Rectal smooth muscle tissue (tissue), 1 donor: ENCODE measurements around the gene ZNF32.

ENCODE experiments used
- H3K27ac ChIP-seq: one replicate; pipeline ENCODE4 v1.7.0; 2013; ENCODE audit warnings: low read depth, low read length, inconsistent platforms
- H3K27me3 ChIP-seq: one replicate; pipeline ENCODE4 v1.7.0; 2013; ENCODE audit warnings: low read length; ENCODE audit not compliant: control insufficient read depth, insufficient read depth
- H3K36me3 ChIP-seq: one replicate; pipeline ENCODE4 v1.7.0; 2013; ENCODE audit warnings: low read length; ENCODE audit not compliant: control insufficient read depth, insufficient read depth
- H3K4me1 ChIP-seq: one replicate; pipeline ENCODE4 v1.7.0; 2013; ENCODE audit warnings: low read length; ENCODE audit not compliant: control insufficient read depth, insufficient read depth
- H3K4me3 ChIP-seq: one replicate; pipeline ENCODE4 v1.7.0; 2013; ENCODE audit warnings: low read length
- H3K9ac ChIP-seq: one replicate; pipeline ENCODE4 v1.7.0; 2013; ENCODE audit warnings: low read length

Gene ZNF32

DNA sequence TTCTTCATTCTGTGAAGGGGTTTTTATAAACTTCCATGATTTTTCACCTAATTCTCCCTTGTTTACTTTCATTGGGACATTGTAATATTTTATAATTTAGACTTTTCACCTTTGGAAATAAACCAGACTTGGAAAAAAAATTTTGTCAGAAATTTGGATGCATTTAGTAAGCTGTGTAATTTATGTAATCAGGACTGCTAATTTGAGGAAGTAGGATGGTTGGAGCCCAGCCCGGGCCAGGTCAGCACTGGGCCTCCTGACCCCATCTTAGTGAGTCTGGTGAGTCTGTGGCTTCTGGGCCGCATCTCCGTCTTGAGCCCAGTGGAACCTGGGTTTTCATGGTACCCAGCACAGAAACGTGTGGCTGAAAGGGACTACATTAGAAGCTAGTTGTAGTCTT lies 27.6 kb upstream of the ZNF32 start:
- H3K4me3 ChIP-seq = no peak overlapping the region
- H3K27ac ChIP-seq = no peak overlapping the region
- H3K9ac ChIP-seq = no peak overlapping the region
- no peaks in the 10 kb centered on the region for H3K27me3 ChIP-seq
- no peaks in the 10 kb centered on the region for H3K36me3 ChIP-seq
- H3K4me1 ChIP-seq = peaks cover 9% of the 10 kb centered on the region

DNA sequence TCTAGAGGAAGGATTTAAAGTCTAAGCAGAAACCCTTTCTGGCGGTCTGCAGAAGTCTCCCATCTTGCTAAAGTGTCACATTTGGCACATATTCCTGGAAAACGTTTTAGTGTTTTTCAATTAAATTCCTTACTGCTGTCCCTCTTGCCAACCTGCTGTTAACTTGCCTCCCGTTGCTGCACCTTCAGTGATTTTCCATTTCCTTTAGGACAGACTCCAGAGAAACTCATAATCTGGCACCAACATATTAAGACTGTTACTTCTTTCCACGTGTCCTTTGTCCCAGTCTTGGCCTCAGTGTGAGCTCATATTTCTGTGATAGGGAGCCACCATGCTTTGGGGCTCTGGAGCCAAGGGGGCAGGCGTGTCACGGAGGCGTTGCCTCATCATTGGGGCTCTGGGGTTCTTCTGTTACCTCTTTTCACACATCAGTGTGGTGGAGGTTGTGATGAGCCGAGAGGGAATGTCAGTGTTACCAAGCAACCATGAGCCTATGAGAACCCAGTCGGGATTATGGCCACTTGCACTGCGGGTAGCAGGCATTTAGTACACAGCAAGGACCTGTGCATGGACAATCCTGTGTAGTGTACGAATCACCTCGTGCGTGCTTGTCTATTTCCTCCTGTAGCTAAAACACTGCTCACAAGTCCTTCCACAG lies 26.0 kb upstream of the ZNF32 start:
- Histone ChIP-seq H3K4me3 (no peak overlapping the region), H3K27ac (no peak overlapping the region), H3K27me3 (no peaks in the 10 kb centered on the region), H3K36me3 (no peaks in the 10 kb centered on the region), H3K4me1 (peaks cover 5% of the 10 kb centered on the region), H3K9ac (no peak overlapping the region)

DNA sequence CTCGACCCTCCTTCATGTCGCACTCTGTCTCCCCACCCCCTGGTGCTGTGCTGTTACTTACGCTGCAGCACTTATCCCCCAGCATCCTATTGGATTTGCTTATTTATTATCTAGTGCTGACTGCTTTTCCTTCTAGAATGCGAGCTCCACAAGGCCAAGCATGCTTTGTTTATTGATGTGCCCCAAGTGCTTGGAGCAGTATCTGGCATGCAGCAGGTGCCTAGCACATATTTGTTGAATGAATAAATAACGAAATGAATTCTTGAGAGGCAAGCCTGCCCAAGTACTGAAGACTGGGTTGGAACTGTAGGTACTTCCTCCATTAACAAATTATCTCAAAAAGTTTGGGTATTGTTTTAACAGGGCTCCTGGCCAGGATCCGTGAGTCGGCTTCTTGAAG lies 24.8 kb upstream of the ZNF32 start:
- no peak overlapping the region for H3K27ac ChIP-seq
- no peak overlapping the region for H3K9ac ChIP-seq
- peaks cover 3% of the 10 kb centered on the region for H3K4me1 ChIP-seq
- no peaks in the 10 kb centered on the region for H3K27me3 ChIP-seq
- H3K36me3 ChIP-seq = no peaks in the 10 kb centered on the region
- no peak overlapping the region for H3K4me3 ChIP-seq

DNA sequence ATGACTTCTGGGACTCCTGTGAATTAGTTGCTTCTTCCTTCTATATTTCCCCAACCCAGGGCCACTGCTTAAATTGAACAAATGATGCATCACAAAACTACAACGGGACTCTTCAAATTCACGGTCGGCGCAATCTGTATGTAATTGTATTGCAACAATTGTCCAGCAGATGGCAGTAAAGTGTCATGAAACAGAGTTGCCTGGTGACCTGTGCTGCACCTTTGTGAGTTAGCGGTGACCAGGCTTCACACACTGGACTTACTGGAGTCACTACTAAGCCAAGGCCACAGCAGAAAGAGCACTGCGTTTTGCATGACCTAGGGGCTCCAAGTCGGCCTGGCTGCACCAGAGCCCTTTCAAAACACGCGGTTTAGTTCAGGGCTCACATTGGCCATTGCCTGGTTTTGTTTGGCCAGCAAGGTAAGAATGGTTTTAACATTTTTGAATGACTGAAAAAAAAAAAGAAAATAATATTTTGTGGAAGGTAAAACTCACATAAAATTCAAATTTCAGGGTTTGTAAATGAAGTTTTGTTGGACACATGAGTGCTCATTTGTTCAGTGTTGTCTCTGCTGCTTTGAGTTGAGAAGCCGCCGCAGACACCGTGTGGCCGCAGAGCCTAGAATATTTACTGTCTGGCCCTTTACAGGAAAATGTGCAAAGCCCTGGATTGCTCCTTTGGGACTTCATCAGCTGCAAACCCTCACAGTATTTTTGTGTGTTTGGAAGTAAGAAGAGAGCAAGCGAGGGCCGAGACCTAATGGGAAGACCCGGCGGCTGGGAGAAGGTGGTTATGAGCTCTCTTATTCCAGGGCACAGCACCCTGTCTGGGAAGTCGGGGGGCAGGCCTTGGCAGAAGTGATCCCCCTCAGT lies 23.2 kb upstream of the ZNF32 start:
- H3K4me3 ChIP-seq = no peak overlapping the region
- H3K4me1 ChIP-seq = peaks cover 3% of the 10 kb centered on the region
- no peaks in the 10 kb centered on the region for H3K36me3 ChIP-seq
- peaks cover 3% of the 10 kb centered on the region for H3K27me3 ChIP-seq
- H3K27ac ChIP-seq = no peak overlapping the region
- H3K9ac ChIP-seq = no peak overlapping the region

DNA sequence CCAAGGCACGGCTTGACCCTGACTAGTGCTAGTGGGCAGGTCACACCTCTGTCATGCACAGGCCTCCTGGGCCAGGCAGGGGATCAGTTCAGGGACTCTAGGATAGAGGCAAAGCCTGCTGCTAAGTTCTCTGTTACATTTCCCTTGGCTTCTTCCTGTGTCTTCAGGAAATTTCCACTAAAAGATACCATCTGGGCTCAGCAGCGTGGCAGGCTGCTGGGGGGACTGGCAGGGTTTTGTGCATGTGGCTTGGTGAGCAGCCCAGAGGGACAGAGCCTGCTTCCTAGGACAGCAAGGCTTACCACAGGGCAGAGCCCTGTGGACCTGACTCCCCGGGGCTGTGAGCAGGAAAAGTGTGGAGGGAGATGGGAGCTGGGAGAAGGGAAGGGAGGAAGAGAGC lies 20.7 kb upstream of the ZNF32 start:
- no peak overlapping the region for H3K9ac ChIP-seq
- no peaks in the 10 kb centered on the region for H3K36me3 ChIP-seq
- no peak overlapping the region for H3K4me3 ChIP-seq
- H3K4me1 ChIP-seq = no peaks in the 10 kb centered on the region
- no peak overlapping the region for H3K27ac ChIP-seq
- peaks cover 3% of the 10 kb centered on the region for H3K27me3 ChIP-seq

DNA sequence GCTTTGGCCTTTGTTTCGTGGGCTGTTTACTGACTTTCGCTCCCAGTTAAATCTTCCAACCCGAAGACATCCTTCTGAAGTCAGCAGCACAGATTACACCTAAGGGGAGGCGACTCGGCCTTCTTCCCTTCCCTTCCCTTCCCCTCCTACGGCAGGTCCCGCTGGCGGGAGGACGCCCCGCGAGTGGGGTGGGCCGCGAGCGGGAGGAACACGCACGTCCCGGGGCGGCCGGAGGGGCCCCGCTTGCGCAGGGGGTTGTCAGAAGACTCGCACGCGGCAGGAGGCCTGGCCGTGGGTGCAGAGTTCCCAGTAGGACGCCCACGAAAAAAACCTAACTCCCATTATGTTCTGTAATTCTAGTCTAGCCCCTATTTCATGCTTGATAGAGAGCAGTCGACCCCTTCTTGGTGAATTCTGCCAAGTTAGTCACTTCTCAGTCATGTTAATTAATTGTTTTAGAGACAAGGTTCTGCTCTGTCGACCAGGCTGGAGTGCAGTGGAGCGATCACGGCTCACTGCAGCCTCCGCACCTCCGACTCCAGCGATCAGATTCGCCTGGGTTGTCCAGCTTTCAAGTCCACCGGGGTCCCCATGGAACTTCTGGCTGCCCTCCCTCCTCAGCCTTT lies 19.2 kb upstream of the ZNF32 start:
- Histone ChIP-seq H3K27ac (no peak overlapping the region), H3K4me3 (no peak overlapping the region), H3K4me1 (no peaks in the 10 kb centered on the region), H3K36me3 (no peaks in the 10 kb centered on the region), H3K9ac (no peak overlapping the region), H3K27me3 (peaks cover 3% of the 10 kb centered on the region)

DNA sequence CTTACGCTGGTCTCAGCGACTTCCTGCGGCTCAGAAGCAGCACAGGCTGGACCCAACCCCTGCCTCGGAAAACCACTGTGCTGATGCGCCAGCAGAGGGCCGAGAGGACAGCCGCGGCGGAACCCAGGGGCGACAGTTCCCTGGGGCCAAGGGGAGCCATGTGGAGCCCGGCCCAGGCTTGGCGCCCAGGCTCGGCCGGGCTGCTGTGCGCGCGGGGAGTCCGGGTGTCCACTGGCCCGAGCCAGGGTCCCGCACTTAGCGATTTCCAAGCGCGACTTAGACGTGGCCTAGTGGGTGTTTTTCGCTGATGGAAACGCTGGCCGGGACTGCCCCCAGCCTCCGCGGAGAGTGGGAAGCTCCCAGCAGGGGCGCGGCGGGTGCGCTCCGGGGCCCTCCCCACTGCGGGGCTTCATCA lies 18.6 kb upstream of the ZNF32 start:
- Histone ChIP-seq H3K27ac (no peak overlapping the region), H3K36me3 (no peaks in the 10 kb centered on the region), H3K9ac (no peak overlapping the region), H3K4me3 (no peak overlapping the region), H3K4me1 (no peaks in the 10 kb centered on the region), H3K27me3 (peaks cover 3% of the 10 kb centered on the region)

DNA sequence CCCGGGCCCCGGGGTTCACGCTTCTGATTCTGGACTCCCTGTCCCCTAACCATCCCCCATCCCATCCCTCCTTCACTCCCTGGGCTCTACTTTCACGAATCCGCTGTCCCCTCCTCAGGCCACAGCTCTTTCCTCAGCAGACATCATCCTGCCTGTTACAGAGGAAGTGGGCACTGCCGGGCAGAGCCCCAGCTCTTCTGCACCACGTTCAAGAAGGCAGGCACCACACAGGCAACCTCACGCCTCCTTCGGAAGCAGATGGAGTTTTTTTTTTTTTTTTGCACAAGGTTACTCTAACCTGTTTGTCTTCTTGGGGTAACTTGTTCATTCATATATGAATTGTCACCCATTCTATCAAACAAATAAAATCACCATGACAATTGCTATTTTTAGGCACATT lies 17.9 kb upstream of the ZNF32 start:
- H3K4me1 ChIP-seq = no peaks in the 10 kb centered on the region
- no peak overlapping the region for H3K9ac ChIP-seq
- H3K36me3 ChIP-seq = no peaks in the 10 kb centered on the region
- no peak overlapping the region for H3K4me3 ChIP-seq
- peaks cover 3% of the 10 kb centered on the region for H3K27me3 ChIP-seq
- H3K27ac ChIP-seq = no peak overlapping the region

DNA sequence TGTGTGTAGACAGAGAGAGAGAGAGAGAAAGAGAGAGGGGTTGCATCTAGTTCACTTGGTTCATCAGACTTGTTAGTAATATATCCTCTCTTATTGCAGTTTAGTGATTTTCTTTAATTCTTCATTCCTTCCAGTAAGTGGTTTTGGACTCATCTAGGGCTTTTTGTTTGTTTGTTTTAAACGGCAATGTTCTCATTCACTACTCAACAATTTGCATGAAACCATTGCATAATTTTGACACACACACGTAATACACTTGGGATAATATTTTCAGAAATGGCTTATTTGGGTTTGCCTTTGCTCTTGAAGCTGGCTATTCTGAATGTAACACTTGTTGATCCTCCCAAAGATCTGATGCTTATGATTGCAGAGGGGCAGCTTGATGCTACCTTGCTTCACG lies 16.4 kb upstream of the ZNF32 start:
- H3K27me3 ChIP-seq = peaks cover 3% of the 10 kb centered on the region
- H3K9ac ChIP-seq = no peak overlapping the region
- no peak overlapping the region for H3K27ac ChIP-seq
- H3K4me1 ChIP-seq = no peaks in the 10 kb centered on the region
- no peaks in the 10 kb centered on the region for H3K36me3 ChIP-seq
- H3K4me3 ChIP-seq = no peak overlapping the region

DNA sequence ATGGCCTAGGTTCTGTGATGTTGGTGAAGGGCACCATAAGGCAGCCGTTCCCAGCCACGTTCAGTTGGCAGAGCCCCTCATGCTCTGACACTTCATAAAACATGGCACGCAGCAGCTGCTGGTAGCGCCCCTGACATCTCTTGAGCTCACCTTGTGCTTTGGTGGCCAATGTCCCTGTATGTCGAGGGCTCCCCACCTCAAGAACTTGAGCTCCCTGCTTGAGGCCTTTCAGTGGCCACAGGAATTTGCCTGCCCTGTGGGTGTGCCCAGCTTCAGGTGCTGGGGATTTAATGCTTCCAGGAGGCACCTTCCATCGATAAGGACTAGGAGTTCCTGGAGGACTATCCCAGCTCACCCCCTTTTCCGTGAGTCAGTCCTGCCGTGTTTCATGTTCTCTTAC lies 9.5 kb upstream of the ZNF32 start:
- no peak overlapping the region for H3K9ac ChIP-seq
- H3K4me1 ChIP-seq = no peaks in the 10 kb centered on the region
- H3K36me3 ChIP-seq = no peaks in the 10 kb centered on the region
- H3K4me3 ChIP-seq = no peak overlapping the region
- no peak overlapping the region for H3K27ac ChIP-seq
- no peaks in the 10 kb centered on the region for H3K27me3 ChIP-seq

DNA sequence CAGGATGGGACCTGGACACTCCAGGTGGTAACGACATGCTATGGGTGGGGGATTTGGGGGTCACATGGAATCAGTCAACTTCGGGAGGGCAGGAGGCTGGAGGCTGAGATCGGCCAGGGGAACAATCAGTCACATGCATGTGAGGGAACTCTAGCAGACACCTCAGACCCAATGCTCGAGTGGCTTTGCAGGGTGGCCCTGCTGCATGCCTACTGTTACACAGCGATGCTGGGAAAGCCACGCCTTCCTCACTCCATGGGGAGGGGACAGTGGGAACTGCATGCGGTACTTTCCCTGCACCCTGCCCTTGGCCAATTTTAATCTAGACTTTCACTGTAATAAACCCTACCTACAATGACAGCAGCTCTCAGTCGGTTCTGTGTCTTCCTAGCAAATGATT lies 6.6 kb upstream of the ZNF32 start:
- H3K27me3 ChIP-seq = no peaks in the 10 kb centered on the region
- no peaks in the 10 kb centered on the region for H3K36me3 ChIP-seq
- no peak overlapping the region for H3K27ac ChIP-seq
- H3K9ac ChIP-seq = no peak overlapping the region
- H3K4me3 ChIP-seq = no peak overlapping the region
- no peaks in the 10 kb centered on the region for H3K4me1 ChIP-seq

DNA sequence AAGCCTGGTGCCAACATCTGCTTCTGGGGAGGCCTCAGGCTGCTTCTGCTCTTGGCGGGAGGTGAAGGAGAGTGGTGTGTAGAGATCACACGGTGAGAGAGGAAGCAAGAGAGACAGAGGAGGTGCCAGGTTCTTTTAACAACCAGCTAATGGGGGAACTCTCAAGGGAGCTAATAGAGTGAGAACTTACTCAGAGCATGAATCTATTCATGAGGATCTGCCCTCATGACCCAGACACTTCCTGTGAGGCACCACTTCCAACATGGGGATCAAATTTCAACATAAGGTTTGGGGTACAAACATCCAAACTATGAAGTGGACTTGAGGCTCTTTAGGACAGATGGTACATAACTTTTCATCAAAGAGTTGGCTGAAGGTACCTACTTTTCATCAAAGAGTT lies 5.1 kb upstream of the ZNF32 start:
- Histone ChIP-seq H3K27ac (no peak overlapping the region), H3K9ac (no peak overlapping the region), H3K27me3 (no peaks in the 10 kb centered on the region), H3K36me3 (no peaks in the 10 kb centered on the region), H3K4me1 (peaks cover 2% of the 10 kb centered on the region), H3K4me3 (no peak overlapping the region)
